Motor neuron (in vitro differentiated cells): ENCODE data around the gene SPDYE2B. TPM values are rescaled to one million over a fixed set of nuclear protein-coding genes. Genes with fewer than 3 reads are reported as not detected.
"Not testable (repeated sequence)": the region's sequence is repeated elsewhere in the genome, so short reads cannot be mapped to it uniquely, and the experiment has no call there.

Experiments
- ATAC-seq, 8 experiments: fragments of 200-7000 bp; cut with Tn5 transposase; replicated peaks in 6 of 8; 2 replicates each; pipeline ENCODE4 v1.8.0; 2021; ENCODE audit warnings: mild to moderate bottlenecking in 8 of 8, moderate library complexity in 8 of 8
- H3K27ac ChIP-seq, 2 donors: fragments of 250-450 bp; sonication (Bioruptor Pico); 2 replicates each; pipeline ENCODE4 v1.9.0; 2021; ENCODE audit warnings: antibody characterized with exemption in 2 of 2, mild to moderate bottlenecking in 2 of 2, moderate library complexity in 1 of 2
- H3K4me1 ChIP-seq, 2 donors: fragments of 250-450 bp; sonication (Bioruptor Pico); replicated peaks in 1 of 2; 2 replicates each; pipeline ENCODE4 v1.6.1; 2021; ENCODE audit warnings: antibody characterized with exemption in 2 of 2, mild to moderate bottlenecking in 2 of 2, moderate library complexity in 1 of 2
- H3K4me3 ChIP-seq, 5 donors: fragments of 250-450 bp; sonication (Bioruptor Pico); 2 replicates each; pipeline ENCODE4 v1.9.0; 2021; ENCODE audit warnings: antibody characterized with exemption in 5 of 5, mild to moderate bottlenecking in 5 of 5, moderate library complexity in 4 of 5
- WGBS, 10 experiments: fragments of 450-650 bp; shearing (Covaris generic); methylation state at CpG; one replicate each; pipeline ENCODE4 v1.0.0; 2022; 5-methylcytosine and 5-hydroxymethylcytosine counted together
- in situ Hi-C, 9 experiments: fragments of 400-800 bp; cut with MboI; loops; one replicate each; pipeline ENCODE4 v1.15.0; 2021; ENCODE audit warnings: low sequenced_read_pairs in 9 of 9, low pct_unique_long_range_greater_than_20kb in 2 of 9; ENCODE audit not compliant: unreplicated experiment in 9 of 9
- total RNA-seq, 8 experiments: library from RNA; unstranded; fragments of 300-600 nt; gene quantifications; 2 replicates each; pipeline versions ENCODE4 v1.2.3 to v1.2.4, GENCODE V29; 2022

SPDYE2B gene
- total RNA-seq, 8 experiments from 2014 or later: 0.11 to 2.6 (median 2.0) TPM; not detected in 5

DNA sequence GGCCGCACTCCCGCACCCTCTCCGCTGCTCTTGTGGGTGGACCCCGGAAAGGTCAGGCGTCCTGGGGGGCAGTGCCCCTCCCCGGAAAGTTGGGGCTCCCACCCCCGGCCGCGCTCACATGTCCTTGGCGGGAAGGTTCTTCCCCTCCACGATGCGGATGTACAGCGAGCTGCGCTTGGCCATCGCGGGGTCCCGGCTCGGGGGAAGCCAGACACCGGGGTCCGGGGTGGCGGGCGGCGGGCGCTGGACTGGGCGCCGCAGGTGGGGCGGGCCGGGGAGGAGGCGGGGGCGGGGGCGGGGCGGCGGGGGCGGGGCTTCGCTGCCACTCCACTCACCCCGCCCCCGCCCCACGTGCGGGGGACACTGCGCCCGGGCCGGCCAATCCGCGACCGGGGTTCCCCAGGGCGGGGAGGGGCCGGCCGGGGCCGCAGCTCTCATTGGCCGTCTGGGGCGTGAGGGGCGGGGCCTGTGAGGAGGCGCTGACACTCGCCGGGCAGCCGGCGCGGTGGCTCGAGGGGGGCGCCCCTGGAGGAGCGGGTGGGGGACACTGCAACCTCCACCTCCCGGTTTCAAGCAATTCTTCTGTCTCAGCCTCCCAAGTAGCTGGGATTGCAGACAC, 33.5 kb upstream of the SPDYE2B start, which contains the start of gene RASA4:
RASA4 (minus strand) TSS at position 250 of the 619 bp plus-strand sequence; CDS start at position 183, 67 bp downstream.
- peak; percentile 72 to 98 (median 88) for ATAC-seq
- no CpG with 5 or more reads among the region's 62 CpGs for WGBS, 10 experiments
- H3K4me1 ChIP-seq, H3K27ac ChIP-seq, in situ Hi-C loops: not testable (repeated sequence)
- H3K4me3 ChIP-seq: peak within 1 kb of the TSS in 1 of 5 donors; percentile 17

DNA sequence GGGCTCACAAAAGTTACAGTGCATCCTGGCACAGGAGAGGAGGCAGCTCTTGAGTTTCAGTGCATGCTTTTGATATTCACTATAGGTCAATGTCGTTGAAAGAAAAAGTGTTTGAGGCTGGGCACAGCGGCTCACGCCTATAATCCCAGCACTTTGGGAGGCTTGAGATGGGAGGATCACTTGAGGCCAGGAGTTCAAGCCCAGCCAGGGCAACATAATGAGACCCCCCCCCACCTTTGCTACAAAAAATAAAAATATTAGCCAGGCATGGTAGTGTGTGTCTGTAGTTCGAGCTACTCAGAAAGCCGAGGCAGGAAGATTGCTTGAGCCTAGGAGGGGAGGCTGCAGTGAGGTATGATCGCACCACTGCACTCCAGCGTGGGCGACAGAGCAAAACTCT, 32.0 kb upstream of the SPDYE2B start:
- ATAC-seq, H3K4me1 ChIP-seq, in situ Hi-C loops, H3K4me3 ChIP-seq, H3K27ac ChIP-seq: not testable (repeated sequence)
- no CpG with 5 or more reads among the region's 8 CpGs for WGBS, 10 experiments

DNA sequence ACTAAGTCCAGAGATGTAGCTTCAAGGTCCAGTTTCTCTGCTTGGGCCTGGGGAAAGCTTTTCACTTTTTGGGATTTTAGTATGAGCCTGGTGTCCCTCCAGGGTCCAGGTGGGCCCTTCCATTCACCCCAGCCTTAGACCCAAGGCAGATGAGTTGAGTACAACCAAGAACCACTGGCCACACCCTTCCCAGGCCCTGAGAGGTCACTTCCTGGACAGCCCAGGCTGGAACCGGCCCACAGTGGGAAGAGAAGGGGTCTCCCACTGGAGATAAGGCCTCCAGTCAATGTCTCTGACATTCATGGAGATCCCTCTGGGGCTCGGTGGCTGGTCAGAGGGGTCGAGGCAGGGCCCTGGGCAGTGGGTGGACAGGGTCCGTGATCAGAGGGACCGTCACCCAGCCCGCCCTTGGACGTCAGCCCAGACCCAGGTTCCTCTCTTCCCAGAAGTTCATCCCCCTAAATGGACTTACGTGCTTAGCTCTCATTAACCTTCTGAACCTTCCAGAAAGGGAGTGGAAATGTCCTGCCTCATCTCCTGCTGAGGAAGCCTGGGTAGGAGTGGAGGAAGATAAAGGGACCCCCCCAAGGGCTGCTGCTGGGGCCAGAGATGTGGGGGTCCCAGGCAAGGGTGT, 22.7 kb upstream of the SPDYE2B start:
- H3K4me3 ChIP-seq, in situ Hi-C loops, H3K27ac ChIP-seq, H3K4me1 ChIP-seq: not testable (repeated sequence)
- WGBS, 10 experiments: no CpG with 5 or more reads among the region's 8 CpGs
- peak in 1 of 8 experiments; percentile 22 for ATAC-seq

DNA sequence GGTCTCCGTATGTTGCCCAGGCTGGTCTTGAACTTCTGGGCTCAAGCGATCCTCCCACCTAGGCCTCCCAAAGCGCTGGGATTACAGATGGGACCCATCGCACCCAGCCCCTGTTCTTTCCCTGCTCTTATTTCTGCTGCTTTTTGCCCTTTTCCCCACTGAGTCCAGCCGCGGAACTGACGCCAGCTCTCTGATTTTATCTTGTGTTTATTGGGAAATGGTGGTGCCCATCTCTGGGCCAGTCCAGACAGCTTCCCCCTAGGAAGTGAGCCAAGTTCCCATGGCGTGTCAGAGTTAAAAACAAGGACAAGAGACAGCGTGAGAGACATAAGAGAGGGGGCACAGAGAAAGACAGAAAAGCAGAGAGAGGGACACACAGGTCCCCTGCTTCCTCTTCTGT, 19.5 kb upstream of the SPDYE2B start:
- H3K27ac ChIP-seq, H3K4me3 ChIP-seq, ATAC-seq, in situ Hi-C loops, H3K4me1 ChIP-seq: not testable (repeated sequence)
- no CpG with 5 or more reads among the region's 9 CpGs for WGBS, 10 experiments

DNA sequence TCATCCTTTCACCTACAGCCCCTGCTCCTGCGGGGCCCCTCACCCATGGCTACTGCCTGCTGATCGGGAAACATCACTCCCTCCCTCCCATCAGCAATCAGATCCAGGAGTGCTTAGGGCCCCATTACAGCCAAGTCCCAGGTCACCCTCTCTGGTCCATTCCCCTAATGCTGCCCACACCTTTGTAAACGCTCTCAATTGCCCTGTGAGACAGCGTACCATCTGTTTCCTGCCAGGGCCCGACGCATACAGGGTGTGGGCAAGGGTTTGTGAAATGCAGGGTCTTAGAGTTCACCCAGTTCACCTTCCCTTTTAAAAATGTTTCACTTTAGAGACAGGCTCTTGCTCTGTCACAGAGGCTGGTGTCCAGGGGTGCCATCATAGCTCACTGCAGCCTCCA, 15.8 kb upstream of the SPDYE2B start:
- WGBS, 10 experiments: no CpG with 5 or more reads among the region's 6 CpGs
- in situ Hi-C loops, H3K4me3 ChIP-seq, H3K4me1 ChIP-seq, H3K27ac ChIP-seq: not testable (repeated sequence)
- peak in 1 of 8 experiments; percentile 9 for ATAC-seq

DNA sequence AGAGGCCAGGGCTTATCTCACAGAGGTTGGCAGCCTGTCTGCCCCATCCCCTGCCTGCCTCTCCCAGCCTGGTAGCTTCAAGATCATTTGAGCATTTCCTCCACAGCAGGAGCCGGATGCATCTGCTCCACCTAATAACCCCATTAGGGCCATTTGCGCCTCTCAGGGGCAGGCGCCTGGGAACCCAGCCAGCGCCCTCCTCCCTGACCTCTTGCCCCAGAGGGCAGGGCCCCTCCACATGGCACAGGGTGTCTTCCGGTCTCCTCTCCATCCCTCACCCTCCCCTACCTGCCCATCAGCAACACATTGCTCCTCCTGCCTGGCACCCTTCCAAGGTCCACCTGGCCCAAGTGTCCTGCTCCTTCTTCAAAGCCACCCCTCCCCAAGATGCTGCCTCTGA, 14.8 kb upstream of the SPDYE2B start:
- ATAC-seq, in situ Hi-C loops, H3K4me1 ChIP-seq, H3K27ac ChIP-seq, H3K4me3 ChIP-seq: not testable (repeated sequence)
- no CpG with 5 or more reads among the region's 5 CpGs for WGBS, 10 experiments

DNA sequence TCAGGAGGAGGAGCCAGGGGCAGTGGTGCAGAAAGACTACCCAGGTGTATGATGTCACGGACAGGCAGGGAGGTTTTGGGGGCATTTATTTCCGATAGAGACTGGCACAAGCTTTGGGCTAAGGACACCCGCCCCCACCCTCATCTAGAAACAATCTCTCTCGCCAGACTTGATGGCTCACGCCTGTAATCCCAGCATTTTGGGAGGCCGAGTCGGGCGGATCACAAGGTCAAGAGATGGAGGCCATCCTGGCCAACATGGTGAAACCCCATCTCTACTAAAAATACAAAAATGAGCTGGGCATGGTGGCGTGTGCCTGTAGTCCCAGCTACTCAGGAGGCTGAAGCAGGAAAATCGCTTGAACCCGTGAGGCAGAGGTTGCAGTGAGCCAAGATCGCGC, 13.2 kb upstream of the SPDYE2B start:
- WGBS, 10 experiments: no CpG with 5 or more reads among the region's 13 CpGs
- H3K4me1 ChIP-seq, H3K27ac ChIP-seq, in situ Hi-C loops, ATAC-seq, H3K4me3 ChIP-seq: not testable (repeated sequence)

DNA sequence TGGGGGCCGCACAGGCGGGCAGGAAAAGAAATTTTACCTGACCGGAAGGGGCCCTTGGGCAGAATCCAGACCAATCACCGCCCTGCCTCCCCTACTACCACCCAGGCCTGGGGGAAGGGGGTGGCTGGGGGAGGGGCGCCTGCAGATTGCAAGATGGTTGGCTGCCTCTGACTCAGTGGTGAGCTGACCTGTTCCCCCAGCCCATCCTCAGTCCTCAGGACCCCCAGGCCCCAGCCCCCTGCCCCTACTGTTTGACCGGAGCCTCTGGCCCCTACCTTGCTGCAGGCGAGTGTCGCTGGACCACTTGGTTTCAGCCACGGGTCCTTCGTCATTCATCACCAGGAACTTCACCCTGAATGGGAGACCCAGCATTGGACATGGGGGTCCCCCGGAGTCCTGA, 11.3 kb upstream of the SPDYE2B start:
- in situ Hi-C loops, H3K4me1 ChIP-seq, H3K27ac ChIP-seq, H3K4me3 ChIP-seq: not testable (repeated sequence)
- no CpG with 5 or more reads among the region's 11 CpGs for WGBS, 10 experiments
- ATAC-seq: peak in 3 of 8 experiments; percentile 5 to 23 (median 23)

DNA sequence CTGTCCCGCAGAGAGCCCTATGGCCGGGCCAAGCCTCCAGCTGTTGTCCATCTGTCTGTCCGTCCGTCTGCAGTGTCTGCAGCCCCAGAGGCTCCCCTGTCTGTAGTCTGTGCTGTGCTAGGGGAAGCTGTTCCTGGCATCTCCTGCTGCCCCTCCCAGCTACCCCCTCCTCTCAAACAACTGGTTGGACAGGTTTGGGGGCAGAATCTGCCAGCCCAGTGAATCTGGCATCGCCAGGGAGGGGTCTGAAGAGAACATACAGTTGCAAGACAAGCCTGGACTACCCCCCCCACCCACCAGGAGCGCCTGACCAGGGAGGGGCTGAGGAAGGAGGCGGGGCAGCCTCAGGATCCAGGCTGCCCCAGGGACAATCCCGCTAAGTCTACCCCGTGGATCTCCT, 7.4 kb upstream of the SPDYE2B start, which contains the start of gene UPK3BL1:
UPK3BL1 (minus strand) TSS at position 101 of the 400 bp plus-strand sequence; CDS start at position 51, 50 bp downstream.
- in situ Hi-C loops: not testable (repeated sequence)
- ATAC-seq: peak in 5 of 8 experiments; percentile 7 to 51 (median 16)

DNA sequence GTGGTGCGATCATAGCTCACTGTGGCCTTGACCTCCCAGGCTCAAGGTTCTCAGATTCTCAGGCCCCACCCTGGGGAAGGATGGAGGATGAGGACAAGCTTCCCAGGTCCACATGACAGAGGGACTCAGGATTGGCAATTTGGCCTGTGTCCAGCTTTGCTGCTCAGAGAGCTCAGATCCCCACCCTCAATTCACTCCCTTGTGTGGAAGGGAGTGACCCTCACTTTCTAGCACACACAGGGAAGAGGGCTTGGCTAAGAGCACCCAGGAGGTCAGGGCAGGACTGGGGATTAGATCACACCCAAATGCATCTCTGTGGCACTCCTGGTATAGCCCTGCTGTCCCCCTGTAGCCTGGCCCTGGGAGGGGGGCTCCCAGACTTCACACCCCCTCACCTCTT, 6.7 kb upstream of the SPDYE2B start:
- in situ Hi-C loops, H3K4me3 ChIP-seq, H3K4me1 ChIP-seq, H3K27ac ChIP-seq: not testable (repeated sequence)
- no CpG with 5 or more reads among the region's 1 CpG for WGBS, 10 experiments
- peak in 3 of 8 experiments; percentile 12 to 52 (median 28) for ATAC-seq

More for the DNA sequence above, 7.4 kb upstream of the SPDYE2B start, which contains the start of gene UPK3BL1:
- H3K4me1 ChIP-seq, H3K27ac ChIP-seq, H3K4me3 ChIP-seq: not testable (repeated sequence)
- no CpG with 5 or more reads among the region's 9 CpGs for WGBS, 10 experiments

DNA sequence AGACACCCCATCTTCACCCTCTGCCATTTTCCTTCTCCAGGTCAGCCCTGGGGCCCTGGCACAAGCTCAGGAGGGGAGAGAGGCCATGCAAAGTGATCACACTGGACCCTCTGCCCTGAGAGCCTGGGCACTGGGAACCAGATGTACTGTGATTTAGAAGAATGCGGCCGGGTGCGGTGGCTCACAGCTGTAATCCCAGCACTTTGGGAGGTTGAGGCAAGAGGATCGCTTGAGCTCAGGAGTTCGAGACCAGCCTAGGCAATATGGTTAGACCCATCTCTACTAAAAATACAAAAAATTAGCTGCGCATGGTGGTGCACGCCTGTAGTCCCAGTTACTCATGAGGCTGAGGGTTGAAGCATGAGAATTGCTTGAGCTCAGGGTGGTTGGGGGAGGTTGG, 2.3 kb upstream of the SPDYE2B start:
- no CpG with 5 or more reads among the region's 7 CpGs for WGBS, 10 experiments
- H3K27ac ChIP-seq, in situ Hi-C loops, H3K4me1 ChIP-seq, H3K4me3 ChIP-seq, ATAC-seq: not testable (repeated sequence)

DNA sequence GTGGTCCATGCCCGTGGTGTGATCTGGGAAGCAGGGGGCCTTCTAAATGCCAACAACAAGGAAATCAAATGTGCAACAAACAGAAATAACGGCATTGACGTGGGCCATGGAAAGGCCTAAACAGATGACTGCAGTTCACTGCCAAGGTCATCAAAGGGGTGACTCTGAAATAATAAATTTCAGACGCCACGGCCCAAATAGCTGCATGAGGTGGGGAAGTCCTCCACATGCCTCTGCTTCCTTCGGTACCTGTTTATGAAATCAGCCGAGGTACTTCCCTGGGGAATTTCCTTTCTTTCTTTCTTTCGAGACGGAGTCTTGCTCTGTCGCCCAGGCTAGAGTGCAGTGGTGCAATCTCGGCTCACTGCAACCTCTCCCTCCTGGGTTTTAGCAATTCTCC, 14.6 kb downstream of the SPDYE2B start:
- ATAC-seq: not testable (repeated sequence)

DNA sequence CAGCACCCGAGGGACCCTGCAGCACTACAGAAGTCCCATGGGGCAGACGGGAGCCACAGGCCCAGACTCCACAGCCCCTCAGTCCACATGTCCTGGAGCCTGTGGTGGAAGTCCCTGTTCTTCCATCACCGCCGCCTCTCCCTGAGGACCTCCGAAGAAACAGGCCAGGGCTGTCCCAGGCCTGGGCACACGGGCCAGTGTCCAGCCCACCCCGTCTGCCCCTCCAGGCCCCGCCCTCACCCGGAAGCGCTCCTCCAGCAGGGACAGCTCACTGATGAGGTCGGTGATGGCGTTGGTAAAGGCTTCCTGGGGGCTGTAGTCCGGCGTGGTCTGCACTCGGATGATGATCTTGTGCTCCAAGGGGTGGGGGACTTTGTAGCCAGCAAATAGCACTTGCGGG, 16.7 kb downstream of the SPDYE2B start:
- H3K4me3 ChIP-seq, H3K27ac ChIP-seq, H3K4me1 ChIP-seq, ATAC-seq, in situ Hi-C loops: not testable (repeated sequence)
- no CpG with 5 or more reads among the region's 16 CpGs for WGBS, 10 experiments

More for the DNA sequence above, 14.6 kb downstream of the SPDYE2B start:
- H3K4me1 ChIP-seq, H3K27ac ChIP-seq, in situ Hi-C loops, H3K4me3 ChIP-seq: not testable (repeated sequence)
- no CpG with 5 or more reads among the region's 11 CpGs for WGBS, 10 experiments

DNA sequence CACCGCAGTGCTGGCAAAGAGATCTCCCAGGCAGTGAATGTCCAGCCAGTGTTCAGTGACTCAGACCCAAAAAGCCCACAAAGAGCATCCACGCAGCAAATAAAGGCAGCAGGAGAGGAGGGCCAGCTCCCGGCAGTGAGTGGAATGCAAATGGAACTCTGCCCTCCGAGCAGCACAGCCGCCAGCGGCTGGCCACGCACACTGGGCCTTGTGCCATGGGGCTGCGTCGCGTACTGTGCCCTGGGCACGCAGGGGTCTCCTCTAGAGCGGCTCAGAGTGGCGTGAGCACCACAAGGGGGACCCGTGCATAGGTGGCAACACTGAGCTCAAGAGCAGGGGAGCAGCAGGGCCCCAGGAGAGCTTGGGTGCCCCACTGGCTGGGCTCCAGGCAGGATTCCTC, 17.4 kb downstream of the SPDYE2B start:
- WGBS, 10 experiments: no CpG with 5 or more reads among the region's 14 CpGs
- in situ Hi-C loops, H3K27ac ChIP-seq, H3K4me3 ChIP-seq, H3K4me1 ChIP-seq: not testable (repeated sequence)
- peak in 2 of 8 experiments; percentile 16 for ATAC-seq
